HG03108 (cell line): ENCODE data around the gene OR5H6.
"Not testable (repeated sequence)": the region's sequence is repeated elsewhere in the genome, so short reads cannot be mapped to it uniquely, and the experiment has no call there.

Source experiments
- ATAC-seq: cut with Tn5 transposase; IDR thresholded peaks from one replicate; pipeline ENCODE4 v1.9.1; 2021; ENCODE audit warnings: moderate library complexity; ENCODE audit not compliant: unreplicated experiment

Gene OR5H6

GRCh38 chr3:98263944-98264343 lies at the start of gene OR5H6:
Gene OR5H6, plus strand, starts transcription at chr3:98264244. Its CDS starts 89 bp downstream, at chr3:98264333.
- no peak for ATAC-seq

GRCh38 chr3:98215051-98215450 lies 49.0 kb upstream of the OR5H6 start:
- no peak for ATAC-seq

- ATAC-seq, result no peak
Observed at GRCh38 chr3:98223907-98224672, 40.0 kb upstream of the OR5H6 start.

GRCh38 chr3:98232489-98232888 lies 31.6 kb upstream of the OR5H6 start:
- no peak for ATAC-seq

- ATAC-seq, result no peak
Observed at GRCh38 chr3:98233468-98233867, 30.6 kb upstream of the OR5H6 start.

- no peak for ATAC-seq
Observed at GRCh38 chr3:98240131-98240530, 23.9 kb upstream of the OR5H6 start.

GRCh38 chr3:98242155-98242554 lies 21.9 kb upstream of the OR5H6 start:
- no peak for ATAC-seq

GRCh38 chr3:98243843-98244242 lies 20.2 kb upstream of the OR5H6 start:
- no peak for ATAC-seq

- no peak for ATAC-seq
Observed at GRCh38 chr3:98246142-98246541, 17.9 kb upstream of the OR5H6 start.

GRCh38 chr3:98256026-98256425 lies 8.0 kb upstream of the OR5H6 start:
- ATAC-seq, result not testable (repeated sequence)

- peak; percentile 52 for ATAC-seq
Observed at GRCh38 chr3:98259707-98260106, 4.3 kb upstream of the OR5H6 start.

- ATAC-seq, result no peak
Observed at GRCh38 chr3:98262046-98262445, 2.0 kb upstream of the OR5H6 start.

- no peak for ATAC-seq
Observed at GRCh38 chr3:98269846-98270245, 5.8 kb downstream of the OR5H6 start.

- ATAC-seq, result no peak
Observed at GRCh38 chr3:98272126-98272525, 8.1 kb downstream of the OR5H6 start.

GRCh38 chr3:98274914-98275313 lies 10.9 kb downstream of the OR5H6 start:
- no peak for ATAC-seq

- ATAC-seq, result no peak
Observed at GRCh38 chr3:98282205-98282604, 18.2 kb downstream of the OR5H6 start, which contains the start of gene OR5H2. Gene OR5H2, plus strand, starts transcription at chr3:98282505. Its CDS starts 398 bp downstream, at chr3:98282903.

- no peak for ATAC-seq
Observed at GRCh38 chr3:98290916-98291315, 26.9 kb downstream of the OR5H6 start.

GRCh38 chr3:98291332-98291957 lies 27.4 kb downstream of the OR5H6 start:
- no peak for ATAC-seq
